Gastroesophageal sphincter (tissue), 4 donors: ENCODE data around the gene KCNB1. TPM values are rescaled to one million over a fixed set of nuclear protein-coding genes. Genes with fewer than 3 reads are reported as not detected.
A peak's percentile ranks its signal among the peaks of the same experiment; 100 is the strongest.

Experiments
- ATAC-seq: fragments of 150-250 bp; one replicate; pipeline ENCODE4 v1.9.1; 2016; ENCODE audit warnings: mild to moderate bottlenecking, moderate library complexity
- H3K27ac ChIP-seq, 4 donors: fragments of 200-600 bp; sonication (generic) in 3 of 4; 1 replicate in 3 of 4; 2 replicates in 1 of 4; pipeline ENCODE4 v1.5.1; 2016 to 2019
- H3K27me3 ChIP-seq: fragments of 200-600 bp; sonication (generic); one replicate; pipeline ENCODE4 v1.5.1; 2019
- H3K36me3 ChIP-seq, 2 donors: fragments of 200-600 bp; sonication (generic); one replicate each; pipeline ENCODE4 v1.5.1; 2019; ENCODE audit warnings: control low read depth in 1 of 2
- H3K4me1 ChIP-seq, 3 donors: fragments of 200-600 bp; sonication (generic); 1 replicate in 2 of 3; 2 replicates in 1 of 3; pipeline ENCODE4 v1.5.1; 2016 to 2019; ENCODE audit warnings: control low read depth in 2 of 3
- H3K4me3 ChIP-seq, 2 donors: fragments of 200-600 bp; sonication (generic); one replicate each; pipeline ENCODE4 v1.5.1; 2019; ENCODE audit warnings: mild to moderate bottlenecking in 1 of 2, moderate library complexity in 1 of 2
- H3K9me3 ChIP-seq, 3 donors: fragments of 200-600 bp; sonication (generic); one replicate each; pipeline ENCODE4 v1.5.1; 2017 to 2019; ENCODE audit warnings: control low read depth in 2 of 3
- CTCF ChIP-seq, 4 experiments: fragments of 200-600 bp in 2 of 4; fragments of 450-650 bp in 2 of 4; sonication (generic) in 1 of 4; IDR thresholded peaks; one replicate each; pipeline ENCODE4 v1.5.1; 2017 to 2019; ENCODE audit warnings: antibody characterized with exemption in 4 of 4, mild to moderate bottlenecking in 2 of 4, moderate library complexity in 2 of 4
- EP300 ChIP-seq: sonication (generic); formaldehyde crosslinking; IDR thresholded peaks from one replicate; pipeline ENCODE4 v1.6.1; 2017; ENCODE audit warnings: antibody characterized with exemption, mild to moderate bottlenecking
- POLR2A ChIP-seq, 2 donors: fragments of 450-650 bp; IDR thresholded peaks; one replicate each; pipeline ENCODE4 v1.6.1; 2017; ENCODE audit warnings: antibody characterized with exemption in 2 of 2, mild to moderate bottlenecking in 2 of 2, moderate library complexity in 1 of 2
- POLR2AphosphoS5 ChIP-seq: sonication (generic); formaldehyde crosslinking; IDR thresholded peaks from one replicate; pipeline ENCODE4 v1.6.1; 2017; ENCODE audit warnings: antibody characterized with exemption
- whole genome bisulfite sequencing, 2 donors: methylation state at CpG; one replicate each; pipeline ENCODE4 v1.1.5; 2018; ENCODE audit warnings: low coverage in 1 of 2; 5-methylcytosine and 5-hydroxymethylcytosine counted together
- total RNA-seq, 4 donors: library from RNA; depleted of rRNA; stranded (reverse); fragments of >200 nt; gene quantifications; one replicate each; pipeline ENCODE4 v1.1.0, GENCODE V29; 2016

The KCNB1 gene
- total RNA-seq, 4 donors from 2014 or later, result 26.3 to 44.1 (median 38.0) TPM

GRCh38 chr20:49432550-49432949 is 49.9 kb downstream of the KCNB1 start:
- no peak for ATAC-seq
- H3K4me3 ChIP-seq, result no peak overlapping the region
- H3K9me3 ChIP-seq, result no peaks in the 10 kb centered on the region
- H3K36me3 ChIP-seq, result no peaks in the 10 kb centered on the region
- H3K27ac ChIP-seq, result peak overlapping the region in 1 of 4 donors; percentile 56
- WGBS, 2 donors, result 84% methylated on average over 2 of the region's 3 CpGs; no CpG with 5 or more reads in 1 of the 2 donors
- H3K4me1 ChIP-seq, result peaks cover 0 to 26% (median 0%) of the 10 kb centered on the region in 3 donors
- TF ChIP-seq POLR2A (IDR thresholded peaks at IDR 0.05) (no peak), EP300 (no peak), POLR2AphosphoS5 (no peak), CTCF (IDR thresholded peaks at IDR 0.05) (no peak)
- no peaks in the 10 kb centered on the region for H3K27me3 ChIP-seq

- H3K4me1 ChIP-seq, result peaks cover 5 to 38% (median 6%) of the 10 kb centered on the region in 3 donors
- WGBS, 2 donors, result 71 to 77% methylated on average over 4 of the region's 4 CpGs
- H3K9me3 ChIP-seq, result no peaks in the 10 kb centered on the region
- no peak overlapping the region for H3K4me3 ChIP-seq
- no peaks in the 10 kb centered on the region for H3K27me3 ChIP-seq
- ATAC-seq, result no peak
- H3K36me3 ChIP-seq, result no peaks in the 10 kb centered on the region
- no peak overlapping the region for H3K27ac ChIP-seq
- TF ChIP-seq POLR2A (IDR thresholded peaks at IDR 0.05), result no peak
- no peak for TF ChIP-seq CTCF (IDR thresholded peaks at IDR 0.05)
- TF ChIP-seq POLR2AphosphoS5, result no peak
- no peak for TF ChIP-seq EP300
Measured at GRCh38 chr20:49431329-49431728, 51.1 kb downstream of the KCNB1 start.

DNA sequence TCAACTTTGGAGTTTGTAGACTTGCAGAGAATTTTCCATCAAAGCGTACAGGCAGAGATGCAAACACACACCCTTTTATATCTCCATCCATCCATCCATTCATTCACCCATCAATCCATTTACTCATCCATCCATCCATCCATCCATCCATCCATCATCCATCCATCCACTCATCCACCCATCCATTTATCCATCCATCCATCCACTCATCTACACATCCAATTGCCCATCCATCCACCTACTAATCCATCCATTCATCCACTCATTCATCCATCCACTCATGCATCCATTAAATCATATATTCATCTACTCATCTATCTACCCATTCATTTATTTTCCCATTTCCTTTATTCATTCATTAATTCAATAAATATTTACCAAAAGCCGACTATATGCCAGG is 52.1 kb downstream of the KCNB1 start:
- H3K4me3 ChIP-seq, result no peak overlapping the region
- WGBS, 2 donors, result 85 to 93% methylated on average over 2 of the region's 2 CpGs
- TF ChIP-seq CTCF (IDR thresholded peaks at IDR 0.05) (no peak), POLR2A (IDR thresholded peaks at IDR 0.05) (no peak), POLR2AphosphoS5 (no peak), EP300 (no peak)
- no peaks in the 10 kb centered on the region for H3K27me3 ChIP-seq
- H3K36me3 ChIP-seq, result no peaks in the 10 kb centered on the region
- H3K9me3 ChIP-seq, result no peaks in the 10 kb centered on the region
- no peak for ATAC-seq
- no peak overlapping the region for H3K27ac ChIP-seq
- H3K4me1 ChIP-seq, result peaks cover 5 to 42% (median 6%) of the 10 kb centered on the region in 3 donors

DNA sequence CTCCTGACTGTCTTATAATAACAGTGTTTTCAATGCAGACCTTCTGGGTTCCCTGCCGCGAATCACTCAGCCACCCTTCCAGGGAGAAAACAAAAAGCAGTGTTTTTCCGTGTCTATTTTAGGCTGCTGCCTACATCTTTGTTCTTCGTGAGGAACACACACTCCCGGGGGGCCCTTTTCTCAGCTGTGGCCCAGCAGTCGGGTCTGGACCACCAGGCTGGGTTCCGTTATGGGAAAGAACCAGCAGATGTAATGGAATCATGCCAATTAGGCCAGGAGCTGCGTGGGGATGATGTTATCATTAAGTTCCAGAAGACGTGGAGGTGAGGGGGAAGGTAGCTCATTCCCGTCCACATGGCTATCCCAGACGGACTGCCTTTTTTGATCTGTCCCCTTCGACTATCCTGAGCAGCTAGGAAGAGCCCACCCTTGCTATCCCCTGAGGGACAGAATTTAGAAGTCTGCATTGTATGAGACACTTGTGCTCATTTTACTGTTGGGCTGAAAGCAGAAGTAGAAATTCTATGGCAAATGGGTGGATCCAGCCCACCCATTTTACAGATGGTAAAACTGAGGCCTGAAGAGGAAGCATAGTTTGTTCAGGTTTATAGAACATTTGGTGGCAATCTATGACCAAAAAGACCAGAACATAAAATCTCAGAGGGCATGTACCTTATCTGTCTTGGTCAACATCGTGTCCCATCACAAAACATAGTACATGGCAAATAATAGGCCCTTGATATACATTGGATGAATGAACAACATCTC is 54.5 kb downstream of the KCNB1 start:
- Histone ChIP-seq H3K4me1 (peaks cover 5 to 56% (median 6%) of the 10 kb centered on the region in 3 donors), H3K27ac (peak overlapping the region; percentile 31 to 92 (median 84)), H3K27me3 (no peaks in the 10 kb centered on the region), H3K4me3 (no peak overlapping the region), H3K36me3 (no peaks in the 10 kb centered on the region), H3K9me3 (no peaks in the 10 kb centered on the region)
- ATAC-seq, result peak; percentile 20
- WGBS, 2 donors, result 21 to 100% methylated on average over 1 to 7 of the region's 13 CpGs
- no peak for TF ChIP-seq POLR2AphosphoS5
- no peak for TF ChIP-seq POLR2A (IDR thresholded peaks at IDR 0.05)
- no peak for TF ChIP-seq EP300
- TF ChIP-seq CTCF (IDR thresholded peaks at IDR 0.05), result no peak

DNA sequence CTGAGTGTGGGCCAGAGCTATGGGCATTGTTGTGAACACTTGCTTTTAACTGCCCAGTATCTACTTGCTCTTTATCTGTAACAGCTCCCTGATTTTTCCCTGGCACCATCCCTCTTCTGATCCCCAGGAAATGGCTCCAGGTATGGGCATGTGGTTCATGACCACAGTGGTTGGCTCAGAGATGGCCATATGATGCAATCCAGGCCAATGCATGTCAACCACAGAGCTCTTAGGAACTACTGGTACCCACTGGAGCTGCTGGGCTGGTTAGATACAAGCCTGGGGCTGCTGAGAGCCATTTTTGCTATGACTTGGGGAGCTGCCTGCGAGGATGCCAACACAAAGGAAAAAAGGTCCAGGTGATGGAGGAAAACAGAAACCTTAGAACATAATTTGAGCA is 55.6 kb downstream of the KCNB1 start:
- ATAC-seq, result peak; percentile 32
- no peak for TF ChIP-seq EP300
- TF ChIP-seq POLR2AphosphoS5, result peak; percentile 16
- Histone ChIP-seq H3K27ac (peak overlapping the region; percentile 31 to 92 (median 84)), H3K36me3 (no peaks in the 10 kb centered on the region), H3K4me3 (no peak overlapping the region), H3K4me1 (peaks cover 5 to 59% (median 6%) of the 10 kb centered on the region in 3 donors), H3K27me3 (no peaks in the 10 kb centered on the region), H3K9me3 (no peaks in the 10 kb centered on the region)
- no CpG with 5 or more reads among the region's 1 CpG for WGBS, 2 donors
